Rectal smooth muscle tissue (tissue), 1 donor: ENCODE data around the gene ANKRD30A.
"Not testable (repeated sequence)": the region's sequence is repeated elsewhere in the genome, so short reads cannot be mapped to it uniquely, and the experiment has no call there.

ENCODE experiments used
- H3K27ac ChIP-seq: one replicate; pipeline ENCODE4 v1.7.0; 2013; ENCODE audit warnings: low read depth, low read length, inconsistent platforms
- H3K27me3 ChIP-seq: one replicate; pipeline ENCODE4 v1.7.0; 2013; ENCODE audit warnings: low read length; ENCODE audit not compliant: control insufficient read depth, insufficient read depth
- H3K36me3 ChIP-seq: one replicate; pipeline ENCODE4 v1.7.0; 2013; ENCODE audit warnings: low read length; ENCODE audit not compliant: control insufficient read depth, insufficient read depth
- H3K4me1 ChIP-seq: one replicate; pipeline ENCODE4 v1.7.0; 2013; ENCODE audit warnings: low read length; ENCODE audit not compliant: control insufficient read depth, insufficient read depth
- H3K4me3 ChIP-seq: one replicate; pipeline ENCODE4 v1.7.0; 2013; ENCODE audit warnings: low read length
- H3K9ac ChIP-seq: one replicate; pipeline ENCODE4 v1.7.0; 2013; ENCODE audit warnings: low read length

Gene ANKRD30A

GRCh38 chr10:37125191-37125732 is at the start of gene ANKRD30A:
ANKRD30A (plus strand) TSS chr10:37125598; CDS start chr10:37125788, 190 bp downstream.
- no peak within 1 kb of the TSS for H3K9ac ChIP-seq
- no peak within 1 kb of the TSS for H3K4me3 ChIP-seq
- H3K36me3 ChIP-seq, result no peaks in the 10 kb centered on the region
- no peaks in the 10 kb centered on the region for H3K4me1 ChIP-seq
- H3K27ac ChIP-seq, result no peak within 1 kb of the TSS
- no peaks in the 10 kb centered on the region for H3K27me3 ChIP-seq

GRCh38 chr10:37076083-37076482 is 49.3 kb upstream of the ANKRD30A start:
- not testable (repeated sequence) for H3K4me3 ChIP-seq, H3K27me3 ChIP-seq, H3K36me3 ChIP-seq, H3K27ac ChIP-seq, H3K9ac ChIP-seq, H3K4me1 ChIP-seq

GRCh38 chr10:37095792-37096573 is 29.4 kb upstream of the ANKRD30A start:
- Histone ChIP-seq H3K27me3 (no peaks in the 10 kb centered on the region), H3K36me3 (no peaks in the 10 kb centered on the region), H3K9ac (no peak overlapping the region), H3K27ac (no peak overlapping the region), H3K4me3 (no peak overlapping the region), H3K4me1 (no peaks in the 10 kb centered on the region)

- no peaks in the 10 kb centered on the region for H3K27me3 ChIP-seq
- H3K4me3 ChIP-seq, result no peak overlapping the region
- H3K4me1 ChIP-seq, result no peaks in the 10 kb centered on the region
- H3K9ac ChIP-seq, result no peak overlapping the region
- no peaks in the 10 kb centered on the region for H3K36me3 ChIP-seq
- no peak overlapping the region for H3K27ac ChIP-seq
These were observed 24.1 kb upstream of the ANKRD30A start for GRCh38 chr10:37101261-37101660.

- H3K9ac ChIP-seq, result no peak overlapping the region
- no peaks in the 10 kb centered on the region for H3K27me3 ChIP-seq
- H3K27ac ChIP-seq, result no peak overlapping the region
- H3K36me3 ChIP-seq, result no peaks in the 10 kb centered on the region
- no peak overlapping the region for H3K4me3 ChIP-seq
- H3K4me1 ChIP-seq, result no peaks in the 10 kb centered on the region
These were observed 16.4 kb upstream of the ANKRD30A start for GRCh38 chr10:37109000-37109399.

- Histone ChIP-seq H3K27ac (no peak overlapping the region), H3K4me3 (no peak overlapping the region), H3K36me3 (no peaks in the 10 kb centered on the region), H3K27me3 (no peaks in the 10 kb centered on the region), H3K4me1 (no peaks in the 10 kb centered on the region), H3K9ac (no peak overlapping the region)
These were observed 866 bp upstream of the ANKRD30A start for GRCh38 chr10:37124532-37124931.

- H3K36me3 ChIP-seq, result no peaks in the 10 kb centered on the region
- H3K27ac ChIP-seq, result no peak overlapping the region
- no peaks in the 10 kb centered on the region for H3K4me1 ChIP-seq
- H3K9ac ChIP-seq, result no peak overlapping the region
- H3K4me3 ChIP-seq, result no peak overlapping the region
- no peaks in the 10 kb centered on the region for H3K27me3 ChIP-seq
These were observed 523 bp downstream of the ANKRD30A start for GRCh38 chr10:37125921-37126320.

GRCh38 chr10:37146443-37146842 is 21.0 kb downstream of the ANKRD30A start:
- no peak overlapping the region for H3K4me3 ChIP-seq
- H3K36me3 ChIP-seq, result no peaks in the 10 kb centered on the region
- no peak overlapping the region for H3K27ac ChIP-seq
- no peaks in the 10 kb centered on the region for H3K4me1 ChIP-seq
- no peak overlapping the region for H3K9ac ChIP-seq
- H3K27me3 ChIP-seq, result no peaks in the 10 kb centered on the region

- H3K27me3 ChIP-seq, H3K9ac ChIP-seq, H3K4me3 ChIP-seq, H3K36me3 ChIP-seq, H3K4me1 ChIP-seq, H3K27ac ChIP-seq: not testable (repeated sequence)
These were observed 37.0 kb downstream of the ANKRD30A start for GRCh38 chr10:37162430-37162829.

- not testable (repeated sequence) for H3K27me3 ChIP-seq, H3K4me1 ChIP-seq, H3K36me3 ChIP-seq, H3K4me3 ChIP-seq, H3K27ac ChIP-seq, H3K9ac ChIP-seq
These were observed 46.5 kb downstream of the ANKRD30A start for GRCh38 chr10:37171945-37172344.

GRCh38 chr10:37178296-37178695 is 52.9 kb downstream of the ANKRD30A start:
- H3K36me3 ChIP-seq, result not testable (repeated sequence)

GRCh38 chr10:37182719-37183118 is 57.3 kb downstream of the ANKRD30A start:
- not testable (repeated sequence) for H3K27me3 ChIP-seq, H3K4me3 ChIP-seq, H3K27ac ChIP-seq, H3K9ac ChIP-seq, H3K4me1 ChIP-seq, H3K36me3 ChIP-seq

More at GRCh38 chr10:37178296-37178695, 52.9 kb downstream of the ANKRD30A start:
- H3K4me3 ChIP-seq, H3K27ac ChIP-seq, H3K9ac ChIP-seq, H3K27me3 ChIP-seq, H3K4me1 ChIP-seq: not testable (repeated sequence)

- no peaks in the 10 kb centered on the region for H3K27me3 ChIP-seq
- H3K9ac ChIP-seq, result no peak overlapping the region
- H3K4me1 ChIP-seq, result no peaks in the 10 kb centered on the region
- no peak overlapping the region for H3K4me3 ChIP-seq
- no peaks in the 10 kb centered on the region for H3K36me3 ChIP-seq
- H3K27ac ChIP-seq, result no peak overlapping the region
These were observed 80.7 kb downstream of the ANKRD30A start for GRCh38 chr10:37206132-37206531.
